NCI-H2171 treated with DMSO at 0.1 percent for 48 hours (cell line): ENCODE measurements around the gene CLEC14A.

Experiments used
- DNase-seq: peaks from one replicate; lab custom pipeline; 2025; lab: John Stamatoyannopoulos, UW

The CLEC14A gene

GRCh38 chr14:38205949-38206665 lies 49.8 kb downstream of the CLEC14A start:
- DNase-seq = no peak

GRCh38 chr14:38205119-38205813 lies 50.6 kb downstream of the CLEC14A start:
- no peak for DNase-seq

- DNase-seq = no peak
Measured at GRCh38 chr14:38204719-38205115, 51.2 kb downstream of the CLEC14A start.
